GM12874 (cell line): ENCODE data around the gene OR5H14.

Experiments
- TF ChIP-seq, protein P1 (sequence below): IDR thresholded peaks from 2 replicates; pipeline ENCODE4 v1.5.1; 2011; ENCODE audit warnings: low read depth, mild to moderate bottlenecking, control low read depth, low read length, moderate library complexity; ENCODE audit not compliant: insufficient read depth

The OR5H14 gene

DNA sequence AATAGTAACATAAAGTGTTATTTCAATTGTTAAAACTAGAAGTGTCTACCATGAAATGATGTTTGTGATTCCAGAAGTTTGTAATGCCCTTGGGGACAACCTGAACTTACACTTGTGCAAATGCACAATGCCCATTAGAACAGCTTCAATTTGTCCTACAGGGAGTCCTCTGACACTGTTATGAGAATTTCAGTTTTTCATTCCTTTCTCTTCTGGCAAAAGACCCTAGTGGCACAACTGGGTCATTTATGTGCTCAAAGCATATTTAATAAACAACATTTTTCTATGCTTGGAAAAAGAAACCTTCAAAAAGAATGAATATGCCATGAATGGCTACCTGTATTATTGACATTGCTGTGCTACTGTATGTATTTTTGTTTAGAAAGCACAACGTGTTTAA is 16.9 kb upstream of the OR5H14 start, which contains the start of gene OR5H1:
OR5H1 (plus strand) TSS at position 301 of the 400 bp plus-strand sequence. CDS start 1,977 bp downstream, outside the sequence.
- TF ChIP-seq, protein P1, sequence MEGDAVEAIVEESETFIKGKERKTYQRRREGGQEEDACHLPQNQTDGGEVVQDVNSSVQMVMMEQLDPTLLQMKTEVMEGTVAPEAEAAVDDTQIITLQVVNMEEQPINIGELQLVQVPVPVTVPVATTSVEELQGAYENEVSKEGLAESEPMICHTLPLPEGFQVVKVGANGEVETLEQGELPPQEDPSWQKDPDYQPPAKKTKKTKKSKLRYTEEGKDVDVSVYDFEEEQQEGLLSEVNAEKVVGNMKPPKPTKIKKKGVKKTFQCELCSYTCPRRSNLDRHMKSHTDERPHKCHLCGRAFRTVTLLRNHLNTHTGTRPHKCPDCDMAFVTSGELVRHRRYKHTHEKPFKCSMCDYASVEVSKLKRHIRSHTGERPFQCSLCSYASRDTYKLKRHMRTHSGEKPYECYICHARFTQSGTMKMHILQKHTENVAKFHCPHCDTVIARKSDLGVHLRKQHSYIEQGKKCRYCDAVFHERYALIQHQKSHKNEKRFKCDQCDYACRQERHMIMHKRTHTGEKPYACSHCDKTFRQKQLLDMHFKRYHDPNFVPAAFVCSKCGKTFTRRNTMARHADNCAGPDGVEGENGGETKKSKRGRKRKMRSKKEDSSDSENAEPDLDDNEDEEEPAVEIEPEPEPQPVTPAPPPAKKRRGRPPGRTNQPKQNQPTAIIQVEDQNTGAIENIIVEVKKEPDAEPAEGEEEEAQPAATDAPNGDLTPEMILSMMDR, result no peak

DNA sequence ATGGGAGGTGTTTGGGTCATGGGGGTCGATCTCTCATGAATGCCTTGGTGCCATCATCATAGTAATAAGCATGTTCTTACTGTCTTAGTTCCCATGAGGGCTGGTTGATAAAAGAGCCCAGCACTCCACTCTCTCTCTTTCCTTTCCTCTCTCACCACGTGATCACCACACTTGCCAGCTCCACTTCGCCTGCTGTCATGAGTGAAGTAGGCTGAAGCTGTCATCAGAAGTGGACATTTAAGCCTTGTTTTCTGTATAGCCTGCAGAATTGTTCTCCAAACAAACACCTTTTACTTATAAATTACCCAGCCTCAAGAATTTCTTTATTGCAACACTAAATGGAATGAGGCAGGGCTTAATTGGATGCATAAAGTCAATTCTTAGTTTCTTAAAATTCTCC is 10.6 kb upstream of the OR5H14 start:
- TF ChIP-seq, protein P1, result no peak

- TF ChIP-seq, protein P1, result no peak
Observed at GRCh38 chr3:98140531-98140930, 6.7 kb upstream of the OR5H14 start.

- TF ChIP-seq, protein P1, result no peak
Observed at GRCh38 chr3:98148751-98149150, 1.5 kb downstream of the OR5H14 start.

DNA sequence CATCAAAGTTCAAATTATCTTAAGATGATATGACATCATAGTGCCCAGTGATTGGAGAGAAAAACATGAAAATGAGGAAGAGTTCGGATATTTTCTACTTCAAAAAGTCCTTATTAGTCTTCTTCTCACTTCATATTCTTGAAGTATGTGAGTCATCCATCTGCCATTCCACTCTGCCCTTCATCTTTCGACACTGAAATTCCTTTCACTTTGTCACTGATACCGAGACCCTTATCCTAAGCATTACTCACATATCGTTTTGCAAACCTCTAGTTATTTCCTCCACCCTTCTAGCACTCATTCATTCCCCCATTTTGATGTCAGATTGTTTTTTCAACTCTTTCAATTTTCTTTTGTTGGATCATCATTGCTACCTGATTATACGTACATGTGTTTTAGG is 4.0 kb downstream of the OR5H14 start:
- TF ChIP-seq, protein P1, result no peak

- TF ChIP-seq, protein P1, result no peak
Observed at GRCh38 chr3:98166396-98166795, 19.1 kb downstream of the OR5H14 start, which contains the start of gene OR5H15. TSS of gene OR5H15 (plus strand) at chr3:98166696. CDS start at chr3:98168700, 2,004 bp downstream.

GRCh38 chr3:98171071-98171470 is 23.8 kb downstream of the OR5H14 start:
- TF ChIP-seq, protein P1, result no peak
